Measurements from ENCODE around the gene HIRIP3. TPM values are rescaled to one million over a fixed set of nuclear protein-coding genes. Genes with fewer than 3 reads are reported as not detected.

Gene HIRIP3
- total and polyA plus RNA-seq, 2 of the 8 experiments (the other 6 are each of a cell fraction or from before 2014, with no cell fraction given), result 11.9 to 18.5 TPM

GRCh38 chr16:30040221-30040620 is 44.8 kb upstream of the HIRIP3 start (continued):
- TF ChIP-seq, protein P1, sequence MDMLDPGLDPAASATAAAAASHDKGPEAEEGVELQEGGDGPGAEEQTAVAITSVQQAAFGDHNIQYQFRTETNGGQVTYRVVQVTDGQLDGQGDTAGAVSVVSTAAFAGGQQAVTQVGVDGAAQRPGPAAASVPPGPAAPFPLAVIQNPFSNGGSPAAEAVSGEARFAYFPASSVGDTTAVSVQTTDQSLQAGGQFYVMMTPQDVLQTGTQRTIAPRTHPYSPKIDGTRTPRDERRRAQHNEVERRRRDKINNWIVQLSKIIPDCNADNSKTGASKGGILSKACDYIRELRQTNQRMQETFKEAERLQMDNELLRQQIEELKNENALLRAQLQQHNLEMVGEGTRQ (IDR thresholded peaks at IDR 0.05; ENCODE audit: low read length), result no peak
- TF ChIP-seq SRF (IDR thresholded peaks at IDR 0.05; ENCODE audit: low read depth, low read length), result no peak
